Measurements from ENCODE around the gene OMD. TPM values are rescaled to one million over a fixed set of nuclear protein-coding genes. Genes with fewer than 3 reads are reported as not detected.

The OMD gene
- total and polyA plus RNA-seq, 2 donors from 2014 or later: 0.52 to 3.2 TPM

GRCh38 chr9:92407818-92408217 is 16.5 kb downstream of the OMD start:
- FAIRE-seq (no peak), DNase-seq (no peak)
- H3K36me3 ChIP-seq (ENCODE audit: control insufficient read depth in 2 of 3, insufficient read depth in 3 of 3, low read length in 3 of 3): no peaks in the 10 kb centered on the region
- no peak overlapping the region for H3K4me3 ChIP-seq (ENCODE audit: low read length in 3 of 3)
- no peaks in the 10 kb centered on the region for H3K9me3 ChIP-seq (ENCODE audit: control insufficient read depth in 2 of 3, insufficient read depth in 1 of 3, low read length in 3 of 3)
- H3K27me3 ChIP-seq (ENCODE audit: control insufficient read depth, insufficient read depth, low read length): no peaks in the 10 kb centered on the region
- H3K27ac ChIP-seq (ENCODE audit: low read depth in 2 of 2, low read length in 2 of 2): no peak overlapping the region
- no peak overlapping the region for H3K9ac ChIP-seq (ENCODE audit: low read length in 3 of 3)
- no peaks in the 10 kb centered on the region for H3K4me1 ChIP-seq (ENCODE audit: control insufficient read depth in 2 of 3, insufficient read depth in 2 of 3, low read depth in 1 of 3, low read length in 3 of 3)
- intact Hi-C loops (cut with DNase I): no loop called here
- no peak for TF ChIP-seq CTCF (IDR thresholded peaks at IDR 0.05; ENCODE audit: borderline replicate concordance, extremely low read depth, insufficient read depth)

GRCh38 chr9:92406477-92406876 is 17.8 kb downstream of the OMD start:
- Histone ChIP-seq H3K27me3 (ENCODE audit: control insufficient read depth, insufficient read depth, low read length) (no peaks in the 10 kb centered on the region), H3K4me3 (ENCODE audit: low read length in 3 of 3) (peak overlapping the region in 1 of 3 donors; percentile 53), H3K27ac (ENCODE audit: low read depth in 2 of 2, low read length in 2 of 2) (no peak overlapping the region), H3K9ac (ENCODE audit: low read length in 3 of 3) (no peak overlapping the region), H3K36me3 (ENCODE audit: control insufficient read depth in 2 of 3, insufficient read depth in 3 of 3, low read length in 3 of 3) (no peaks in the 10 kb centered on the region), H3K4me1 (ENCODE audit: control insufficient read depth in 2 of 3, insufficient read depth in 2 of 3, low read depth in 1 of 3, low read length in 3 of 3) (no peaks in the 10 kb centered on the region), H3K9me3 (ENCODE audit: control insufficient read depth in 2 of 3, insufficient read depth in 1 of 3, low read length in 3 of 3) (no peaks in the 10 kb centered on the region)
- intact Hi-C loops (cut with DNase I): no loop called here
- no peak for TF ChIP-seq CTCF (IDR thresholded peaks at IDR 0.05; ENCODE audit: borderline replicate concordance, extremely low read depth, insufficient read depth)
- DNase-seq: no peak
- no peak for FAIRE-seq

GRCh38 chr9:92405818-92406217 is 18.5 kb downstream of the OMD start:
- H3K27me3 ChIP-seq (ENCODE audit: control insufficient read depth, insufficient read depth, low read length): no peaks in the 10 kb centered on the region
- no peaks in the 10 kb centered on the region for H3K36me3 ChIP-seq (ENCODE audit: control insufficient read depth in 2 of 3, insufficient read depth in 3 of 3, low read length in 3 of 3)
- no peak for TF ChIP-seq CTCF (IDR thresholded peaks at IDR 0.05; ENCODE audit: borderline replicate concordance, extremely low read depth, insufficient read depth)
- no peaks in the 10 kb centered on the region for H3K9me3 ChIP-seq (ENCODE audit: control insufficient read depth in 2 of 3, insufficient read depth in 1 of 3, low read length in 3 of 3)
- intact Hi-C loops (cut with DNase I): no loop called here
- DNase-seq (no peak), FAIRE-seq (no peak)
- no peaks in the 10 kb centered on the region for H3K4me1 ChIP-seq (ENCODE audit: control insufficient read depth in 2 of 3, insufficient read depth in 2 of 3, low read depth in 1 of 3, low read length in 3 of 3)
- H3K27ac ChIP-seq (ENCODE audit: low read depth in 2 of 2, low read length in 2 of 2): no peak overlapping the region
- no peak overlapping the region for H3K9ac ChIP-seq (ENCODE audit: low read length in 3 of 3)
- H3K4me3 ChIP-seq (ENCODE audit: low read length in 3 of 3): no peak overlapping the region

Data from kidney (tissue), 14 donors.